GM12891 (cell line): ENCODE results near the gene LAMA5.

ENCODE experiments used
- PAX5 ChIP-seq: IDR thresholded peaks from 2 replicates; pipeline ENCODE4 v1.6.1; 2011; ENCODE audit warnings: low read length, moderate library complexity, mild to moderate bottlenecking; ENCODE audit not compliant: insufficient read depth, severe bottlenecking
- POLR2A ChIP-seq: IDR thresholded peaks from 2 replicates; pipeline ENCODE4 v1.6.1; 2011; ENCODE audit warnings: low read depth, low read length, control low read depth
- POLR2AphosphoS5 ChIP-seq: IDR thresholded peaks from 2 replicates; pipeline ENCODE4 v1.6.1; 2011; ENCODE audit warnings: low read depth, low read length, control low read depth
- POU2F2 ChIP-seq: IDR thresholded peaks from 2 replicates; pipeline ENCODE4 v1.6.1; 2011; ENCODE audit warnings: low read depth, mild to moderate bottlenecking, control low read depth, low read length, moderate library complexity
- SPI1 ChIP-seq: IDR thresholded peaks from 2 replicates; pipeline ENCODE4 v1.6.1; 2011; ENCODE audit warnings: low read depth, low read length, control low read depth
- TAF1 ChIP-seq: IDR thresholded peaks from 2 replicates; pipeline ENCODE4 v1.6.1; 2011; ENCODE audit warnings: low read depth, low read length, control low read depth

- TF ChIP-seq POLR2AphosphoS5 (no peak), TAF1 (no peak), POLR2A (no peak), PAX5 (no peak), SPI1 (no peak), POU2F2 (no peak)
Measured at GRCh38 chr20:62265365-62265764, 101.7 kb downstream of the LAMA5 start.
